ENCODE results near the gene ANO1. TPM values are rescaled to one million over a fixed set of nuclear protein-coding genes. Genes with fewer than 3 reads are reported as not detected.

ANO1 gene
- total and polyA plus RNA-seq, 5 experiments from 2014 or later, result not detected

DNA sequence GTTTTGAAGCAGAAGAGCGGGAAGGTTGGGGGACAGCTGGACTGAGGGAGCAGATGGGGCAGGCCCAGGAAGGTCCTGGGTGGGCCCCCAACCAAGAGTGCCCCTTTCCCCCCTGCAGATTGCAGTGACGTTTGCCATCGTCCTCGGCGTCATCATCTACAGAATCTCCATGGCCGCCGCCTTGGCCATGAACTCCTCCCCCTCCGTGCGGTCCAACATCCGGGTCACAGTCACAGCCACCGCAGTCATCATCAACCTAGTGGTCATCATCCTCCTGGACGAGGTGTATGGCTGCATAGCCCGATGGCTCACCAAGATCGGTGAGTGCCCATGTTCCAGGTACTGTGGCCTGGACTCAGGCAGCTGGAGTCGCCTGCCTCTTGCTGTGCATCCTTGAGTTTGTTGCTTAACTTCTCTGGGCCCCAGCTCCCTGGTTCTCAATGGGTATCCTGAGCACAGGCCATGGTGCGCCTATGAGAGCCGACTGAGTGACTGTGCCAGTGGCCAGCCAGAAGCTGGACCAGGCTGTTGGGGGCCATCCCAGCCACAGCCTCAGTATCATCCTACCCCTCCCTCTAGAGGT, 83.0 kb downstream of the ANO1 start:
- Mint-ChIP-seq H3K4me3 (no peak overlapping the region), H3K4me1 (no peaks in the 10 kb centered on the region), H3K36me3 (no peaks in the 10 kb centered on the region), H3K27ac (no peak overlapping the region), H3K27me3 (peaks cover 0 to 6% (median 0%) of the 10 kb centered on the region in 5 donors), H3K9me3 (no peaks in the 10 kb centered on the region)
- POLR2A ChIA-PET, result no interaction called here
- ATAC-seq, result no peak
- no peak for DNase-seq

DNA sequence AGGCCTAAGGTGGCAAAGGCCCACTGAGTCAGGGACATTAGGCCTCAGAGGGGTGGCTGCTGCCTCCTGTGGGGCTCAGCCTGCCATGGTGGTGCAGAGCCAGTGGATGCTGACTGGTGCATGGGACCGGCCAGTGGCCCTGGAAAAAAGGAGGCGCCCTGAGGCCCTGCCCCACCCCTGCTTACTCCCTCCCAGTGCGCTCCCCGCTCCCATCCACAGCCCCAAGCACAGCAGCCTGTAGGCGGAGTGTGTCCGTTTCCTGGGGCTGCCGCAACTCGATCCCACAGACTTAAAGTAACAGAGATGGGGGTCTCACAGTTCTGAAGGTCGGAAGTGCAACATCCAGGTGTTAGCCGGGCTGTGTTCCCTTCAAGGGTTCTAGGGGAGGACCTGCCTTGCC, 86.6 kb downstream of the ANO1 start:
- Mint-ChIP-seq H3K4me3 (no peak overlapping the region), H3K27me3 (peaks cover 0 to 22% (median 15%) of the 10 kb centered on the region in 5 donors), H3K9me3 (no peaks in the 10 kb centered on the region), H3K4me1 (no peaks in the 10 kb centered on the region), H3K27ac (no peak overlapping the region), H3K36me3 (no peaks in the 10 kb centered on the region)
- no peak for DNase-seq
- POLR2A ChIA-PET, result no interaction called here
- no peak for ATAC-seq

DNA sequence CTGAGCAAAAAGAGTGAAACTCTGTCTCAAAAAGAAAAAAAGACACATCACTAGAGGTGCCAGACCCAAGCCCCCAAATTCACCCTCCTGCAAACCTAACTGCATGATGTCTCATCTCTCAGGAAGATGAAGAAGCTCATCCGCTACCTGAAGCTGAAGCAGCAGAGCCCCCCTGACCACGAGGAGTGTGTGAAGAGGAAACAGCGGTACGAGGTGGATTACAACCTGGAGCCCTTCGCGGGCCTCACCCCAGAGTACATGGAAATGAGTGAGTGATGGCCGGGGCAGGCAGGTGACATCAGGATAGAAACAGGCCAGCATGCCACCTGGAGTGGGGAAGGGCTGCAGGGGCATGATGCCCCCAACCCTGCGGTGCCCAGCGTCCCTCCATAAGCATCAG, 89.0 kb downstream of the ANO1 start:
- Mint-ChIP-seq H3K27me3 (peaks cover 0 to 21% (median 15%) of the 10 kb centered on the region in 5 donors), H3K36me3 (no peaks in the 10 kb centered on the region), H3K4me1 (no peaks in the 10 kb centered on the region), H3K9me3 (no peaks in the 10 kb centered on the region), H3K4me3 (no peak overlapping the region), H3K27ac (peak overlapping the region in 1 of 10 donors; percentile 34)
- POLR2A ChIA-PET, result no interaction called here
- DNase-seq, result no peak
- no peak for ATAC-seq

DNA sequence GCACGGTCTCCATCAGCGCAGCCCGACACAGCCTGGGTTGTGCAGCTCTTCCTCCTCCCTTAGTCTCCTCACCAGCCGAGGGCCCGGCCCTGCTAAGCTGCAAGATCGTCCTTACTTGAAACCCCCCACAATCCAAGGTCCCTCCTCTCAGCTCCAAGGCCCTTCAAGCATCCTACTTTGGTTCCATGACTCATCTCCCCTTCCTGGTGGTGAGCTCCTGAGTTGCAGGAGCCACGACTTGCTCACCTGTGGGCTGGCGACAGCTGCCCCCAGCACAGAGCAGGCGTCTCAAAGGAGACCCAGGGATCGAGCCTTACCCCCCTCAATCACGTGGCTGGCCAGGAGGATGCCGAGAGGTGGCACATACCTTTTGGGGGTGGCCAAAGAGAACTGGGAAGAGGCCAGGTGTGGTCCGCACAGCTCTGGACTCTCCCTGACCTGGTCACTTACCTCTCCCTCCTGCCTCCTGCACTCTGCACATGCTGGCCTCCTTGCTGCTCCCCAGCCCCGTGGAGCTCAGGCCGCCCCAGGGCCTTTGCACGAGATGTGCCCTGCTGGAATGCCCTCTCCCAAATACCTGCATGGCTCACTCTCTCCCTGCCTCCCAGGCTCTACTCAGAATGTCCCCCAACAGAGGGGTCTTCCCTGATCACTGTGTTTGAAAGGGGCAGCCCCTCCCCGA, 89.7 kb downstream of the ANO1 start:
- peak overlapping the region in 1 of 10 donors; percentile 40 for H3K27ac Mint-ChIP-seq
- POLR2A ChIA-PET, result no interaction called here
- ATAC-seq (no peak), DNase-seq (no peak)
- H3K36me3 Mint-ChIP-seq, result no peaks in the 10 kb centered on the region
- H3K4me1 Mint-ChIP-seq, result no peaks in the 10 kb centered on the region
- peaks cover 0 to 21% (median 15%) of the 10 kb centered on the region in 5 donors for H3K27me3 Mint-ChIP-seq
- H3K4me3 Mint-ChIP-seq, result no peak overlapping the region
- H3K9me3 Mint-ChIP-seq, result no peaks in the 10 kb centered on the region

DNA sequence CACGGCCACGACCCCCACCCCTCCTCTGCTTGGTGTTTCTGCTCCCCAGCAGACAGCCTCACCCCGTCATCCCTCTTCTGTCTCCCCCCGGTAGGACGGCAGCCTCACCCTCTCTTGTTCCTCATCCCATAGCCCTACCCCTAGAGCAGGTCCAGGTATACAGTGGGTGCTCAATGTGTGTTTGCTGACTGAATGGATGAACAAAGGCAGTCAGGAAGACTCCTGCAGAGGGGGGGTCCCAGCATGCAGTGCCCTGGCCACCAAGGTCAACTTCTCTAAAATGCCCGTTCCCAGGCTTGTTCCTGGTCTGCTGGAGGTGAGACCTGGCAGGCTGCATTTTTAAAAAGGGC, 90.3 kb downstream of the ANO1 start:
- H3K27me3 Mint-ChIP-seq, result peaks cover 0 to 21% (median 15%) of the 10 kb centered on the region in 5 donors
- ATAC-seq (no peak), DNase-seq (no peak)
- no peak overlapping the region for H3K4me3 Mint-ChIP-seq
- no peak overlapping the region for H3K27ac Mint-ChIP-seq
- POLR2A ChIA-PET, result no interaction called here
- no peaks in the 10 kb centered on the region for H3K9me3 Mint-ChIP-seq
- H3K36me3 Mint-ChIP-seq, result no peaks in the 10 kb centered on the region
- no peaks in the 10 kb centered on the region for H3K4me1 Mint-ChIP-seq

DNA sequence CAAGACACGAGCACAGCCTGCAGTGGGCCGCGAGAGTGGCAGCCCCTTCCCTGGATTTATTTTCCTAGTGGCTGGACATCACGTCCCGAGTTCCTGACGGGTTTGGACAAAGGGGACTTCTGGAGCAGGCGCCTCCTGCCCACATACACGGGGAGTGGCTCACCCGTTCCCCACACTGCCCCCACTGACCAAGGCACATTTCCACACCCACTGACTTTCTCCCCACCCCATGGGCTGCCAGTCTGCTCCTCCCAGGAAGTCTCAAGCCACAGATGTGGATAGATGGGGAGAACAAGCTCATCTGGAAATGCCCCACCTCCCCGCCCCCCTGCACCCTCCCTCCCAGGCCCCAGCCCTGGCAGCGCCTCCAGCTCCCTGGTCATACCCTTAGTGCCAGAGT, 91.0 kb downstream of the ANO1 start:
- peaks cover 0 to 21% (median 15%) of the 10 kb centered on the region in 5 donors for H3K27me3 Mint-ChIP-seq

DNA sequence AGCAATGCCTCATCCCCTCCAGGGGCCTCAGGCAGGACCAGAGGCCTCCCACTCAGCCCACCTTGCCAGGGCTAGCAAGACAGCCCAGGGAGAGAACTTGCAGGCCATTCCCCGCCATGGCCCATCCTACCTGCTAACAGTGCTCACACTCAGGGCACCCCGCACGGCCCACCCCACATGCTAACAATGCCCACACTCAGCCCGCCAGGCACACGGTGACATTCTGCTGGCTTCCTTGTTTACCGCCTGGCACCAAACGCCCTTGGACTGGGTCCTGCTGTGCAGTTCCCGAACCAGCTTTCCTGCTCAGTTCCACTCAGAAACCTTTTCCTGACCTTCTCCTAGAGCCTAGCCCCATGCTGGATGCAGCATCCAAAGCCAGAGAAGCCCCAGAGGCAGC, 91.5 kb downstream of the ANO1 start:
- POLR2A ChIA-PET, result no interaction called here
- ATAC-seq, result no peak
- no peaks in the 10 kb centered on the region for H3K4me1 Mint-ChIP-seq

More for the DNA sequence above, 91.0 kb downstream of the ANO1 start:
- no peak overlapping the region for H3K4me3 Mint-ChIP-seq
- DNase-seq, result no peak
- H3K27ac Mint-ChIP-seq, result no peak overlapping the region
- H3K4me1 Mint-ChIP-seq, result no peaks in the 10 kb centered on the region
- H3K36me3 Mint-ChIP-seq, result no peaks in the 10 kb centered on the region
- POLR2A ChIA-PET, result no interaction called here
- H3K9me3 Mint-ChIP-seq, result no peaks in the 10 kb centered on the region
- ATAC-seq, result no peak

DNA sequence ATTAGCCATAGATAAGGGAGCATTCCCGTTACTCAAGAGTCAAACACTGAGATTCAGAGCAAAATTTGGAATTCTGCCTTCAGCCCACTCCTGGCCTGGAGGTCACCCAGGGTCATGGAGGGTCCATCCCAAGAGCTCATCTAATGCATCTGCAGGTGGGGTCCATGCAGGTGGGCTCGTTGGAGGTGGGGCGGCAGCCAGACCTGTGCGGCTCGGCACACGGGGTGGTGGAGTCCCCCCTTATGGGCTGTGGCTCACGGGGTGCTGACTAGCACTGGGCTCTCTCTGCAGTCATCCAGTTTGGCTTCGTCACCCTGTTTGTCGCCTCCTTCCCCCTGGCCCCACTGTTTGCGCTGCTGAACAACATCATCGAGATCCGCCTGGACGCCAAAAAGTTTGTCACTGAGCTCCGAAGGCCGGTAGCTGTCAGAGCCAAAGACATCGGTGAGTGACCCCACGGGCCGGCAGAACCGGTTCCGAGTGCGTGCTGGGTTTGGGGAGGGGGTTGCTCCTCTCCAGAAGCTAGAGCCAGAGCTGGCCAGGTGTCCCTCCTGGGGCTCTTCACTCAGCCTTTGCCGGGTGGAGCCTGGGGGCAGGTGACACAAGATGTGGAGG, 92.6 kb downstream of the ANO1 start:
- no peaks in the 10 kb centered on the region for H3K36me3 Mint-ChIP-seq
- DNase-seq, result no peak
- H3K4me1 Mint-ChIP-seq, result no peaks in the 10 kb centered on the region
- no peak for ATAC-seq
- H3K27ac Mint-ChIP-seq, result no peak overlapping the region
- POLR2A ChIA-PET, result no interaction called here
- H3K27me3 Mint-ChIP-seq, result peaks cover 0 to 21% (median 15%) of the 10 kb centered on the region in 5 donors
- H3K9me3 Mint-ChIP-seq, result no peaks in the 10 kb centered on the region
- H3K4me3 Mint-ChIP-seq, result no peak overlapping the region

More for the DNA sequence above, 91.5 kb downstream of the ANO1 start:
- Mint-ChIP-seq H3K27me3 (peaks cover 0 to 21% (median 15%) of the 10 kb centered on the region in 5 donors), H3K9me3 (no peaks in the 10 kb centered on the region), H3K27ac (no peak overlapping the region), H3K36me3 (no peaks in the 10 kb centered on the region), H3K4me3 (no peak overlapping the region)
- DNase-seq, result no peak

DNA sequence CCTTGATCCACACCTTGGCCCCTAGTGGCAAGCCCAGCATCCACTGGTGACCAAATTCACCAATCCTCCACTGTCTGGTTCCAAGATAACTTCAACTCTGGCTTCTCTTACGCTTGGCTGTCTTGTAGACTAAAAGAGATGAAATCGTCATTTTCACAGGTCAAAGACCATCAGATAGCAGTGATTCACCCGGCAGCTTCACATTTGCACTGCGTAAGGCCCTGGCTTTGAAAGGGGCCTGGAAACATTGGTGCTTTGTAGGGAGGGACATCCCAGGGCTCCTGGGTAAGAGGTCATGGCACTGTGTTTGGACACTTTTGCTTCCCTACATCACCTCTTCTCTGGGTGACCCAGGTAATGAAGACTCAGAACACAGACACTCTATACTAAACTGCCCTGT, 94.9 kb downstream of the ANO1 start:
- no peak overlapping the region for H3K4me3 Mint-ChIP-seq
- no peak for ATAC-seq
- POLR2A ChIA-PET, result no interaction called here
- no peak overlapping the region for H3K27ac Mint-ChIP-seq
- no peaks in the 10 kb centered on the region for H3K4me1 Mint-ChIP-seq
- DNase-seq, result no peak
- no peaks in the 10 kb centered on the region for H3K36me3 Mint-ChIP-seq
- H3K9me3 Mint-ChIP-seq, result no peaks in the 10 kb centered on the region
- H3K27me3 Mint-ChIP-seq, result peaks cover 0 to 11% (median 5%) of the 10 kb centered on the region in 5 donors

DNA sequence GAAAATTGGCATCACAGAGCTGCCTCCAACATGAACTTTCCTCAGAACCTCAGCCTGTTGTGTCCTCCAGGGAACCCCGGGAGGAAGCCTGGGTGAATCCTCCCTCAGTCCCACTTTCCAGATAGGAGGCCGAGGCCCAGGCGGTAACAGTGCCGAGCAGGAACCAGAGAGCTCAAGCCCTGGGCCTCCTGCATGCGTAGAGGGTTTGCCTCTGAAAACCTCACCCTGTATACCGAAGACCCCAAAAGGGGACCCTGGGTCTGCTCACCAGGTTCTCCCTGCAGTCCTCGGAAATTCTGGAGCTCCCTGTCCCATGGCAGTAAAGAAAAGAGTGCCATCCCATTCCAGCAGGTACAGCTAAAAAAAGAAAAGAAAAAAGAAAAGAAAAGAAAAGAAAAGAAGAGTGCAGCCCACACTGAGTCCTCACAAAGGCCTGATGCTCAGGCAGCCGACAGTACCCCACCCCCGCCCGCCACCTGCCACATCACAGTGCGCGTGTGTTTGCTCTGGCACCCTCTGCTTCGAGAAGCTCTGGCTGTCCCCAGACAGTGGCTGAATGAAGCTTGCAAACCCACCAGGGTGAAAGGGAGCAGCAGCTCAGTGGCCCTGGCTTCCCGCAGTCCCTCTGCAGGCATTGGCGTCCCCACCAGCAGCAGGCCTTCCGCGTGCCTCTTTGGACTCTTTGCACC, 96.6 kb downstream of the ANO1 start:
- DNase-seq (no peak), ATAC-seq (no peak)
- peaks cover 0 to under 1% (median 0%) of the 10 kb centered on the region in 5 donors for H3K27me3 Mint-ChIP-seq
- no peaks in the 10 kb centered on the region for H3K36me3 Mint-ChIP-seq
- H3K4me1 Mint-ChIP-seq, result no peaks in the 10 kb centered on the region
- H3K4me3 Mint-ChIP-seq, result no peak overlapping the region
- POLR2A ChIA-PET, result interaction anchor here (0.6 kb wide), 1 partner anchor 27 kb away, joined by 7 read pairs; no protein-coding TSS in a partner anchor
- H3K27ac Mint-ChIP-seq, result peak overlapping the region in 1 of 10 donors; percentile 53
- H3K9me3 Mint-ChIP-seq, result no peaks in the 10 kb centered on the region

DNA sequence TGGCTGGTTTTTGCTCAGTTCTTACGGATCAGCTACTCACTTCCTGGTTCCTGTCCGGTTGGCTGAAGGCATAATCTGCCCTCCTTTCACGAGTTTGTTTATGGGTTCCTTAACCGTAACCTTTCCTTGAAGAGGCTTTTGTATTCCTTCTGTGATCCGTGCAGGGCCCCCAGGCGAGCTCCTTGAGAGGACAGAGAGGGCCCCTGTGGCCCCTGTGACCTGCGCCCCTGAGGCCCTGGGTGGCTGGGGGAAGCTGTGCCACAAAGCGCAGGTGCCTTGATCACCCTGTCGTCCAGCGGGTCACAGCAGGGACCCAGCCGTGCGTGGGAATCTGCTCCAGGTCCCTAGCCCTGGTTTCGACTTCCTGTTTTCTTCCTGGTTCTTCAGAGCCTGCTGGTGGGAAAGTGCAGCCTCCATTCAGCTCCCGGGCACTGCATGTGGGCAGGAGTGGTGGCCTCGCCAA, 97.2 kb downstream of the ANO1 start:
- Mint-ChIP-seq H3K27ac (no peak overlapping the region), H3K9me3 (no peaks in the 10 kb centered on the region), H3K4me3 (no peak overlapping the region), H3K4me1 (no peaks in the 10 kb centered on the region), H3K27me3 (no peaks in the 10 kb centered on the region), H3K36me3 (no peaks in the 10 kb centered on the region)
- ATAC-seq (no peak), DNase-seq (no peak)
- POLR2A ChIA-PET, result interaction anchor here (0.6 kb wide), 1 partner anchor 26 kb away, joined by 7 read pairs; no protein-coding TSS in a partner anchor

DNA sequence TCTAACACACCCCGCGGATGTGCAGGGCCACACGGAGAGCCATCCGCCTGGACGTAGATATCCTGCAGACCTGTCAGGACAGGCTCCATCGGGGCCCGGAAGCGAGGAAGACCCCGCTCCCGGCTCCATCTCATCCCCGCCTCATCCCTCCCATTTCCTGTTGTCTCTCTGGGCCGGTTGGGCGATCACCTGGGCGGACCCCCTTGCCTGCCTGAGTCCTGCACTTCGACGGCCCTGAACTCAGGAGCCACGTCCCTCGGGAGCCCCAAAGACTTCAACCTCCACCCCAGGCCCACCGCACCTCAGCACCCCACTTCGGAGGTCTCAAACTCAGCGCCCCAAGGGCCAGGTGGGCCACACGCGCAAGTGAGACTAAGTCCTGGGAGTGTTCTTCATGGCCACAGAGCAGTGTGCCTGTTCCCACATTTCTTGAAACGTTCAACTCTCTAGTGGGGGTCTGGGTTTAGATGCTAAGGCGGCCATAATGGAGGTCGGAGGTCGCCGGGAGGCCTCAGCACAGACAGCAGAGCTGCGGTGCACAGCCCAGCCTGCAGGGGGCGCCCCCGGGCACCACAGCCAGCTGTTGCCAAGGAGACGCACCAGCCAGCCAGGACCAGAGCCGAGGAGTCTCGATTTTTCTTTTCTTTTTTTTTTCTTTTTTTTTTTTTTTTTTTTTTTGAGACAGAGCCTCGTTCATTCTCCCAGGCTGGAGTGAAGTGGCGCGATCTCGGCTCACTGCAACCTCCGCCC, 99.0 kb downstream of the ANO1 start:
- POLR2A ChIA-PET, result no interaction called here
- Mint-ChIP-seq H3K27me3 (no peaks in the 10 kb centered on the region), H3K4me1 (no peaks in the 10 kb centered on the region), H3K36me3 (no peaks in the 10 kb centered on the region), H3K4me3 (no peak overlapping the region), H3K9me3 (no peaks in the 10 kb centered on the region), H3K27ac (no peak overlapping the region)
- peak in 1 of 2 donors; percentile 61 for ATAC-seq
- peak in 8 of 10 donors; percentile 19 to 53 (median 38) for DNase-seq

Data from naive thymus-derived CD8-positive, alpha-beta T cell (primary cell).